NCI-H1417 treated with DMSO at 0.1 percent for 48 hours (cell line): ENCODE results near the gene ZSWIM5.
"Not testable (repeated sequence)": the region's sequence is repeated elsewhere in the genome, so short reads cannot be mapped to it uniquely, and the experiment has no call there.

Experiments used
- DNase-seq: peaks from one replicate; lab custom pipeline; 2025; lab: John Stamatoyannopoulos, UW

Gene ZSWIM5

GRCh38 chr1:45002650-45003645 is 203.5 kb downstream of the ZSWIM5 start:
- DNase-seq: no peak

GRCh38 chr1:45001576-45001975 is 204.8 kb downstream of the ZSWIM5 start:
- not testable (repeated sequence) for DNase-seq

- DNase-seq: no peak
Observed at GRCh38 chr1:45001011-45001481, 205.4 kb downstream of the ZSWIM5 start.

- DNase-seq: no peak
Observed at GRCh38 chr1:44999232-44999631, 207.2 kb downstream of the ZSWIM5 start.

- no peak for DNase-seq
Observed at GRCh38 chr1:44995467-44996238, 210.8 kb downstream of the ZSWIM5 start.

- no peak for DNase-seq
Observed at GRCh38 chr1:44994309-44994898, 212.0 kb downstream of the ZSWIM5 start.

GRCh38 chr1:44988531-44989156 is 217.8 kb downstream of the ZSWIM5 start:
- no peak for DNase-seq

GRCh38 chr1:44985747-44986359 is 220.6 kb downstream of the ZSWIM5 start:
- DNase-seq: no peak

GRCh38 chr1:44977372-44977771 is 229.0 kb downstream of the ZSWIM5 start:
- not testable (repeated sequence) for DNase-seq

GRCh38 chr1:44976252-44976651 is 230.2 kb downstream of the ZSWIM5 start:
- no peak for DNase-seq

GRCh38 chr1:44973645-44974044 is 232.8 kb downstream of the ZSWIM5 start:
- DNase-seq: no peak

- no peak for DNase-seq
Observed at GRCh38 chr1:44970317-44970716, 236.1 kb downstream of the ZSWIM5 start.
